ENCODE measurements around the gene MRPS31.

DNA sequence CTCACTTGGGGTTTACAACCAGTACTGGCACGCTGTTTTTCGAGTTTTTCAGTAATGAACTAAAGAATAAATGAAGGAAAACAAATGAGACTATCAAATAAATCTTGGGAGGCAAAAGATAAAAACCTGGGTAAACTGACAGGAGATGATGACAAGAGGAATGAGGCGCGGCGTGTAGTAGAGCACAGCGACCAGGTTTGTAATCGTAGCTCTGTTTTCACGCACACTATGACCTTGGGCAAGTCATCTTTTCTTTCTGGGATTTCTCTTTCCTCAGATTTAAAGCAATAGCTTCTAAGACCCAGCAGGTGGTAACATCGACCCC lies 419 bp downstream of the MRPS31 start:
- no peak for TF ChIP-seq ZFX (IDR thresholded peaks at IDR 0.05)
- TF ChIP-seq, protein P1, sequence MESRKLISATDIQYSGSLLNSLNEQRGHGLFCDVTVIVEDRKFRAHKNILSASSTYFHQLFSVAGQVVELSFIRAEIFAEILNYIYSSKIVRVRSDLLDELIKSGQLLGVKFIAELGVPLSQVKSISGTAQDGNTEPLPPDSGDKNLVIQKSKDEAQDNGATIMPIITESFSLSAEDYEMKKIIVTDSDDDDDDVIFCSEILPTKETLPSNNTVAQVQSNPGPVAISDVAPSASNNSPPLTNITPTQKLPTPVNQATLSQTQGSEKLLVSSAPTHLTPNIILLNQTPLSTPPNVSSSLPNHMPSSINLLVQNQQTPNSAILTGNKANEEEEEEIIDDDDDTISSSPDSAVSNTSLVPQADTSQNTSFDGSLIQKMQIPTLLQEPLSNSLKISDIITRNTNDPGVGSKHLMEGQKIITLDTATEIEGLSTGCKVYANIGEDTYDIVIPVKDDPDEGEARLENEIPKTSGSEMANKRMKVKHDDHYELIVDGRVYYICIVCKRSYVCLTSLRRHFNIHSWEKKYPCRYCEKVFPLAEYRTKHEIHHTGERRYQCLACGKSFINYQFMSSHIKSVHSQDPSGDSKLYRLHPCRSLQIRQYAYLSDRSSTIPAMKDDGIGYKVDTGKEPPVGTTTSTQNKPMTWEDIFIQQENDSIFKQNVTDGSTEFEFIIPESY (IDR thresholded peaks at IDR 0.05; ENCODE audit: extremely low read depth, insufficient replicate concordance, low read length), result no peak
- TF ChIP-seq, protein P2, sequence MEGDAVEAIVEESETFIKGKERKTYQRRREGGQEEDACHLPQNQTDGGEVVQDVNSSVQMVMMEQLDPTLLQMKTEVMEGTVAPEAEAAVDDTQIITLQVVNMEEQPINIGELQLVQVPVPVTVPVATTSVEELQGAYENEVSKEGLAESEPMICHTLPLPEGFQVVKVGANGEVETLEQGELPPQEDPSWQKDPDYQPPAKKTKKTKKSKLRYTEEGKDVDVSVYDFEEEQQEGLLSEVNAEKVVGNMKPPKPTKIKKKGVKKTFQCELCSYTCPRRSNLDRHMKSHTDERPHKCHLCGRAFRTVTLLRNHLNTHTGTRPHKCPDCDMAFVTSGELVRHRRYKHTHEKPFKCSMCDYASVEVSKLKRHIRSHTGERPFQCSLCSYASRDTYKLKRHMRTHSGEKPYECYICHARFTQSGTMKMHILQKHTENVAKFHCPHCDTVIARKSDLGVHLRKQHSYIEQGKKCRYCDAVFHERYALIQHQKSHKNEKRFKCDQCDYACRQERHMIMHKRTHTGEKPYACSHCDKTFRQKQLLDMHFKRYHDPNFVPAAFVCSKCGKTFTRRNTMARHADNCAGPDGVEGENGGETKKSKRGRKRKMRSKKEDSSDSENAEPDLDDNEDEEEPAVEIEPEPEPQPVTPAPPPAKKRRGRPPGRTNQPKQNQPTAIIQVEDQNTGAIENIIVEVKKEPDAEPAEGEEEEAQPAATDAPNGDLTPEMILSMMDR (IDR thresholded peaks at IDR 0.05 in 2 of 3, conservative IDR thresholded peaks at IDR 0.05 in 1 of 3; ENCODE audit: borderline replicate concordance in 1 of 3, insufficient read depth in 1 of 3, low read depth in 2 of 3, low read length in 2 of 3), result no peak
- no peak for TF ChIP-seq FOSL1 (IDR thresholded peaks at IDR 0.05; ENCODE audit: low read depth)
- no peak for TF ChIP-seq POLR2AphosphoS5 (IDR thresholded peaks at IDR 0.05; ENCODE audit: low read depth, low read length)
- TF ChIP-seq CBX3 (IDR thresholded peaks at IDR 0.05; ENCODE audit: low read depth), result no peak
- no peak for TF ChIP-seq ZNF274 (IDR thresholded peaks at IDR 0.05; ENCODE audit: low read depth, low read length)
